ENCODE measurements around the gene KLHDC8B. TPM values are rescaled to one million over a fixed set of nuclear protein-coding genes. Genes with fewer than 3 reads are reported as not detected.

The KLHDC8B gene
- total and polyA plus RNA-seq, 2 experiments from 2014 or later: 72.0 to 86.4 TPM

DNA sequence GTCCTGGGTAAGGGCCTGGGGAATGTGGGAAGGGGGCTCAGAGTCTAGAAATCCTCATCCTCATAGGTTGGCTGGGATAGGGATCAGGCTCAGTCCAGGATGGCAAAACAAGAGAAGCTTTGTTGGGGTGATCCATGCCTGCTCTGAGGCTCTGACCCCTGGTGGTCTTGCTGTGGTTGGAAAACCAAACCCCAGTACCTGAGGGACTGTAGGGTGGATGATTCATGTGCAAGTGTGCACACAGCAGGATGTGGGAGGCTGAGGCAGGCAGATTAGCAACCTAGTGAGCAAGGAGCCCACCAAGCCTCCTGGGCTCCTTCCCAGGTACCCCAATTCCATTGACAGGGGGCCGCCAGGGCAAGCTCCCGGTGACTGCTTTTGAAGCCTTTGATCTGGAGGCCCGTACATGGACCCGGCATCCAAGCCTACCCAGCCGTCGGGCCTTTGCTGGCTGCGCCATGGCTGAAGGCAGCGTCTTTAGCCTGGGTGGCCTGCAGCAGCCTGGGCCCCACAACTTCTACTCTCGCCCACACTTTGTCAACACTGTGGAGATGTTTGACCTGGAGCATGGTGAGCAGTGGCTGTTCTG, 3.1 kb downstream of the KLHDC8B start:
- no peak for DNase-seq (ENCODE audit: low spot score)
- Histone ChIP-seq H2AFZ (no peak overlapping the region), H3K79me2 (peaks cover 40% of the 10 kb centered on the region), H4K20me1 (ENCODE audit: insufficient read depth, poor library complexity, severe bottlenecking) (peaks cover 8% of the 10 kb centered on the region), H3K27me3 (no peaks in the 10 kb centered on the region), H3K9me2 (replicated peaks; ENCODE audit: insufficient read depth) (no peaks in the 10 kb centered on the region), H3K4me3 (no peak overlapping the region), H3K4me1 (ENCODE audit: insufficient read depth) (peaks cover 33% of the 10 kb centered on the region), H3K9me3 (ENCODE audit: low read depth) (no peaks in the 10 kb centered on the region), H3K36me3 (replicated peaks; ENCODE audit: insufficient read depth, low read depth) (no peaks in the 10 kb centered on the region), H3K27ac (peak overlapping the region; percentile 92), H3K4me2 (peak overlapping the region; percentile 97)
- TF ChIP-seq CTCF (IDR thresholded peaks at IDR 0.05; ENCODE audit: poor library complexity) (no peak), EZH2phosphoT487 (IDR thresholded peaks at IDR 0.05; ENCODE audit: low read depth, severe bottlenecking, unreplicated experiment) (no peak)
- WGBS (ENCODE audit: low lambda C conversion rate, missing lambda C conversion rate): 95% methylated on average over 9 of the region's 9 CpGs

- no peaks in the 10 kb centered on the region for H3K27me3 ChIP-seq
- no peaks in the 10 kb centered on the region for H3K36me3 ChIP-seq (replicated peaks; ENCODE audit: insufficient read depth, low read depth)
- 84% methylated on average over 8 of the region's 8 CpGs for WGBS (ENCODE audit: low lambda C conversion rate, missing lambda C conversion rate)
These were observed 4.1 kb downstream of the KLHDC8B start for GRCh38 chr3:49175530-49175929.

DNA sequence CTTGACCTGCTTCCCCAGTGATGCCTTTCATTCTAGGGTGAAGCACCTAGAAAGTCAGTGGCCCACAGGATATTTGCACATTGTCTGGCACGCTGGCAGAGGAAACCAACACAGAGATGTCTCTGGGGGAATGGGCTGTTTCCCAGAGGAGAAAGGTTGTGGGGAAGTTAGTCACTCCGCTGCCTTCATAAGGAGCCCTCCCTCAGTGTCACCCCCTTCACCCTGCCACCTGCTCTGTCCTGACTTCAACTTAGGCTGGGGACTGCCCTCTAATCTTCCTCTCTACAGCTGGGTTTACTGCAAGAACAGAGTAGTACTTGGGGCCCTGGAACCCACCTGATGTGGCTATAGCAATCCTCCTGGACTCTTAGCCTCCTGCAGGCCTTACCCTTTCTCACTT, 5.7 kb downstream of the KLHDC8B start:
- no peak for TF ChIP-seq EZH2 (IDR thresholded peaks at IDR 0.05; ENCODE audit: borderline replicate concordance)
- TF ChIP-seq EZH2phosphoT487 (IDR thresholded peaks at IDR 0.05; ENCODE audit: low read depth, severe bottlenecking, unreplicated experiment): no peak
- TF ChIP-seq CTCF (IDR thresholded peaks at IDR 0.05; ENCODE audit: poor library complexity): no peak
- Histone ChIP-seq H3K9me3 (ENCODE audit: low read depth) (no peaks in the 10 kb centered on the region), H2AFZ (no peak overlapping the region), H3K36me3 (replicated peaks; ENCODE audit: insufficient read depth, low read depth) (no peaks in the 10 kb centered on the region), H4K20me1 (ENCODE audit: insufficient read depth, poor library complexity, severe bottlenecking) (peaks cover 8% of the 10 kb centered on the region), H3K79me2 (peaks cover 27% of the 10 kb centered on the region), H3K4me1 (ENCODE audit: insufficient read depth) (peaks cover 24% of the 10 kb centered on the region), H3K27ac (no peak overlapping the region), H3K4me2 (no peak overlapping the region), H3K4me3 (no peak overlapping the region), H3K27me3 (no peaks in the 10 kb centered on the region), H3K9me2 (replicated peaks; ENCODE audit: insufficient read depth) (no peaks in the 10 kb centered on the region)
- WGBS (ENCODE audit: low lambda C conversion rate, missing lambda C conversion rate): 98% methylated on average over 2 of the region's 2 CpGs
- DNase-seq (ENCODE audit: low spot score): no peak

More at GRCh38 chr3:49175530-49175929, 4.1 kb downstream of the KLHDC8B start:
- Histone ChIP-seq H3K27ac (no peak overlapping the region), H3K9me3 (ENCODE audit: low read depth) (no peaks in the 10 kb centered on the region), H3K4me1 (ENCODE audit: insufficient read depth) (peaks cover 28% of the 10 kb centered on the region), H2AFZ (no peak overlapping the region), H3K79me2 (peaks cover 37% of the 10 kb centered on the region), H4K20me1 (ENCODE audit: insufficient read depth, poor library complexity, severe bottlenecking) (peaks cover 8% of the 10 kb centered on the region), H3K4me2 (no peak overlapping the region), H3K9me2 (replicated peaks; ENCODE audit: insufficient read depth) (no peaks in the 10 kb centered on the region), H3K4me3 (no peak overlapping the region)
- no peak for TF ChIP-seq EZH2 (IDR thresholded peaks at IDR 0.05; ENCODE audit: borderline replicate concordance)
- TF ChIP-seq EZH2phosphoT487 (IDR thresholded peaks at IDR 0.05; ENCODE audit: low read depth, severe bottlenecking, unreplicated experiment): no peak
- no peak for TF ChIP-seq CTCF (IDR thresholded peaks at IDR 0.05; ENCODE audit: poor library complexity)
- no peak for DNase-seq (ENCODE audit: low spot score)

DNA sequence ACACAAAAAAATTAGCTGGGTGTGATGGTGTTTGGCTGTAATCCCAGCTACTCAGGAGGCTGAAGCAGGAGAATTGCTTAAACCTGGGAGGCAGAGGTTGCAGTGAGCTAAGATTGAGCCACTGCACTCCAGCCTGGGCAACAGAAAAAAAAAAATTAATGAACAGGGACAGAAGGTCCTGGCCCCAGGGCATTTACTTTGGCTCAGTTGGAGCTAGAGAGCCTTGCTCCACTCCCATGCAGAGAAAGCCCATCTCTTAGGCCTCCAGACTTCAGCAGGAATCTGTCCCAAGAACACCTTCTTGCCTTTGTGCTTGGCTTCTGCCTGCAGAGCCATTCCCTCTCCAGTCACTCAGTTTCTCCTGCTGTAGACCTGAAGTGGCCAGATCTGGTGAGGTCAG, 8.7 kb downstream of the KLHDC8B start:
- Histone ChIP-seq H3K9me2 (replicated peaks; ENCODE audit: insufficient read depth) (no peaks in the 10 kb centered on the region), H3K4me3 (no peak overlapping the region), H3K36me3 (replicated peaks; ENCODE audit: insufficient read depth, low read depth) (no peaks in the 10 kb centered on the region), H3K79me2 (peaks cover 1% of the 10 kb centered on the region), H3K27ac (no peak overlapping the region), H3K9me3 (ENCODE audit: low read depth) (no peaks in the 10 kb centered on the region), H3K27me3 (no peaks in the 10 kb centered on the region), H2AFZ (no peak overlapping the region), H3K4me1 (ENCODE audit: insufficient read depth) (no peaks in the 10 kb centered on the region), H3K4me2 (no peak overlapping the region), H4K20me1 (ENCODE audit: insufficient read depth, poor library complexity, severe bottlenecking) (no peaks in the 10 kb centered on the region)
- DNase-seq (ENCODE audit: low spot score): no peak
- TF ChIP-seq EZH2 (IDR thresholded peaks at IDR 0.05; ENCODE audit: borderline replicate concordance): no peak
- no peak for TF ChIP-seq CTCF (IDR thresholded peaks at IDR 0.05; ENCODE audit: poor library complexity)
- no peak for TF ChIP-seq EZH2phosphoT487 (IDR thresholded peaks at IDR 0.05; ENCODE audit: low read depth, severe bottlenecking, unreplicated experiment)

All from hepatocyte (in vitro differentiated cells).